NAMALWA (cell line): Measurements from ENCODE around the gene DOCK2.

Source experiments
- DNase-seq: peaks from one replicate; pipeline ENCODE4 v3.0.0-alpha.2; 2015; ENCODE audit warnings: low spot score

DOCK2 gene

GRCh38 chr5:169988947-169989346 is 351.9 kb downstream of the DOCK2 start:
- DNase-seq = no peak

GRCh38 chr5:169989365-169989764 is 352.3 kb downstream of the DOCK2 start:
- DNase-seq = no peak

GRCh38 chr5:169991115-169991869 is 354.2 kb downstream of the DOCK2 start:
- DNase-seq = no peak

GRCh38 chr5:169992789-169993484 is 355.9 kb downstream of the DOCK2 start:
- DNase-seq = no peak

GRCh38 chr5:169993485-169993790 is 356.4 kb downstream of the DOCK2 start:
- DNase-seq = no peak

- no peak for DNase-seq
Measured at GRCh38 chr5:169997798-169998197, 360.7 kb downstream of the DOCK2 start.

GRCh38 chr5:169999621-170000020 is 362.5 kb downstream of the DOCK2 start:
- no peak for DNase-seq

- no peak for DNase-seq
Measured at GRCh38 chr5:170000155-170000554, 363.1 kb downstream of the DOCK2 start.

GRCh38 chr5:170006021-170006420 is 368.9 kb downstream of the DOCK2 start:
- DNase-seq = no peak

GRCh38 chr5:170008376-170008775 is 371.3 kb downstream of the DOCK2 start:
- DNase-seq = no peak

- DNase-seq = no peak
Measured at GRCh38 chr5:170010595-170010994, 373.5 kb downstream of the DOCK2 start.

GRCh38 chr5:170011751-170012150 is 374.7 kb downstream of the DOCK2 start:
- no peak for DNase-seq

GRCh38 chr5:170012622-170013021 is 375.5 kb downstream of the DOCK2 start:
- no peak for DNase-seq

GRCh38 chr5:170020423-170020822 is 383.3 kb downstream of the DOCK2 start:
- no peak for DNase-seq

- DNase-seq = no peak
Measured at GRCh38 chr5:170021506-170021905, 384.4 kb downstream of the DOCK2 start.

GRCh38 chr5:170025853-170026252 is 388.8 kb downstream of the DOCK2 start:
- no peak for DNase-seq

GRCh38 chr5:170028124-170028523 is 391.0 kb downstream of the DOCK2 start:
- no peak for DNase-seq

GRCh38 chr5:170034231-170034630 is 397.2 kb downstream of the DOCK2 start:
- DNase-seq = no peak

- DNase-seq = no peak
Measured at GRCh38 chr5:170038241-170038640, 401.2 kb downstream of the DOCK2 start.

GRCh38 chr5:170039830-170040229 is 402.8 kb downstream of the DOCK2 start:
- DNase-seq = no peak

GRCh38 chr5:170046241-170046640 is 409.2 kb downstream of the DOCK2 start:
- no peak for DNase-seq

GRCh38 chr5:170049713-170050112 is 412.6 kb downstream of the DOCK2 start:
- DNase-seq = no peak

- DNase-seq = no peak
Measured at GRCh38 chr5:170053896-170054295, 416.8 kb downstream of the DOCK2 start.

- no peak for DNase-seq
Measured at GRCh38 chr5:170055606-170056005, 418.5 kb downstream of the DOCK2 start.
